IPS-11a (cell line): ENCODE results near the gene NT5C1A.

Source experiments
- H3K4me3 ChIP-seq: one replicate; pipeline ENCODE4 v1.5.1; 2013; ENCODE audit warnings: low read depth, low read length, control low read depth

NT5C1A gene

DNA sequence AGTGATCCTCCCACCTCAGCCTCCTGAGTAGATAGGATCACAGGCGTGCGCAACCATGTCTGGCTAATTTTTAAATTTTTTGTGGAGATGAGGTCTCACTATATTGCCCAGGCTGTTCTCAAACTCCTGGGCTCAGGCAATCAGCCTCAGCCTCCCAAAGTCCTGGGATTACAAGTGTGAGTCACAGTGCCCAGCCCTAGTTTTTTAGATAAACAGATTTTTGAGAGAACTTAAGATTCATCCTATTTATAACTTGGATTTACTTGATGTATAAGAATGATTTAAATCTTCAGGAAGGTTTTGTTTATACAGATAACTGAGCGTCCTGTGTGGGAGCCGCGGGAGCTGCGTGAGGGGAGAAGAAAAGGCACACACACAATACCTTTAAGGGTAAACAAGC, 58.7 kb downstream of the NT5C1A start:
- no peak overlapping the region for H3K4me3 ChIP-seq

DNA sequence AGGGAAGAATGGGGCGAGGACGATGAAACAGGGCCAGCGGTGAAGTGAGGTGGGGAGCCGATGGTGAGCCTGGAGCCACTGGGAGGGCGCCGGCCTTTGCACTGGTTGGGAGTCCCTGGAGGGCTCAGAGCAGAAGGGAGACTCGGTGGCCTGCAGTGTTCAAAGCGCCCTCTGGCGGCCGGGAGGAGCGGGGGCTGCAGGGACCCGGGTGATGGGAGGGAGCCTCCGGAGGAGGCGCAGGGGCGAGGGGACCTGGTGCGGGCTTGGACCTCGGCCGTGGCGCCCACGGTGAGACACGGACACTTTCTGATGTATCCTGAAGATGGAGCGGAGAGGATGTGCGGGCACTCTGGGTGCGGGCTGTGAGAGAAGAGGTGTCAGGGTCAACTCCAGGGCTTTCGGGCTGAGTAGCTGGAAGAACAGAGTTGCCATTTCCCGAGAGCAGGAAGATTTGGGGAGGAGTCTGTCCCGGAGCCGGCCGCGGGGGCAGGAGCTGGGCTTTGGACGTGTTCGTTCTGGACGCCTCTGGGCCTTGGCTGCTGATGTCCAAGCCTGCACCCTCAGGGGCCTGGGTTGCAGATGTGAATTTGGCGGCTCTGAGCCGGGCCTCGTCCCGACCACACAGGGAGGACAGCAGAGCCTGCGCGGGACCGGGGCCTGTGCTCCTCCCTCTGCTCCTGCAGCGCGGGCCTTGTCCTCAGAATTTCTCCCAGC, 62.1 kb downstream of the NT5C1A start:
- H3K4me3 ChIP-seq = peak overlapping the region; percentile 42
